SIG-M5 (cell line): ENCODE data around the gene HSBP1.

Experiments used
- DNase-seq: peaks from one replicate; lab custom pipeline; 2025; lab: John Stamatoyannopoulos, UW

HSBP1 gene

DNA sequence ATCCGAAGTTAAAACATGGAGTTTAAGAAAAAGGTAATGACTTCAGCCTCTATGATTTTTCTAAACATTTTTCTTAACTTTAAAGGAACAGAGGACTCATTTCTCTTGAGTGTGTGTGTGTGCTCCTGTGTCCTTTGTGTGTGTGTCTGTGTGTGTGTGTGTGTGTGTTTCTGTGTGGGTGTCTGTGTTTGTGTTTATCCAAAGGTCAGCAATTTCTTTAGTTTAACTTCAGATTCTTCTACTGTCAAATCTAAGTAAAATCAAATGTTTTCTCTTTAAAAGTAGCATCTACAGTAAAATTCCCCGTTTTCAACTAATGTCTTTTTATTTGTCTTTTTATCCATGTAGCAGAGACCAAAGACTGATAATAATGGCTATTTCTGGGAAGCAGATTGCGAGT, 31.8 kb downstream of the HSBP1 start:
- no peak for DNase-seq

- no peak for DNase-seq
These were observed 32.4 kb downstream of the HSBP1 start for GRCh38 chr16:83840060-83840617.

DNA sequence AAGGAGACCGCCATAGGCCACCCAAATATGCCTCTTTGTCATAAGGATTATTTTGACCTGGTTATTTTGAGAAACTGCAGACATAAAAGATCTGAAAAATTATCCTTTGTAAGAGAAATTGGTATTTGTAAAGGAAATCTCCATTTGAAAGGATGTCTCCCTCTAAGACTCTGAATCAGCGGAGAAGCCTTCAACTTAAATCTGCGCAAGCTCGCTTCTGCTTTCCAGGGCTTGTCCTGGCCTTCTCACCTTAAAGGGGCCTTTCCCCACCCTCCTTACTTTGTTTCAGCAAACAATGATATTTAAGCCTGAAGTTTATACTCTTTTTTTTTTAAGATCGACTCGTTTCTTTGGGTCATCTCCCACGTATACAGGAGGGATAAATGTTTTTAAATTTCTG, 34.5 kb downstream of the HSBP1 start:
- no peak for DNase-seq

- no peak for DNase-seq
These were observed 35.2 kb downstream of the HSBP1 start for GRCh38 chr16:83842756-83843507.

DNA sequence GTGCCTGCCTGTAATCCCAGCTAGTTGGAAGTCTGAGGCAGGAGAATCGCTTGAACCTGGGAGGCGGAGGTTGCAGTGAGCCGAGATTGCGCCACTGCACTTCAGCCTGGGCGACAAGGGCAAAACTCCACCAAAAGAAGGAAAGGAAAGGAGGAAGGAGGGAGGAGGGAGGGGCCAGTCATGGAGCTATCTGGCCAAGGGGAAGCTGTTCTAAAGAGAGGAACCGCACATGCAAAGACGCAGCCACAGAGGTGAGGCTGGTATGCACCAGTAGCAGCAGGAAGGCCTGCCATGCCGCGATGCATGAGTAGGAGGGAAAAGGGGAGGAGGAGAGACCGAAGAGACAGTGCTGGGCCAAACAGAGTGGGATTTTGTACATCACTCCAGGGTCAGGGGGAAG, 35.9 kb downstream of the HSBP1 start:
- DNase-seq = no peak

DNA sequence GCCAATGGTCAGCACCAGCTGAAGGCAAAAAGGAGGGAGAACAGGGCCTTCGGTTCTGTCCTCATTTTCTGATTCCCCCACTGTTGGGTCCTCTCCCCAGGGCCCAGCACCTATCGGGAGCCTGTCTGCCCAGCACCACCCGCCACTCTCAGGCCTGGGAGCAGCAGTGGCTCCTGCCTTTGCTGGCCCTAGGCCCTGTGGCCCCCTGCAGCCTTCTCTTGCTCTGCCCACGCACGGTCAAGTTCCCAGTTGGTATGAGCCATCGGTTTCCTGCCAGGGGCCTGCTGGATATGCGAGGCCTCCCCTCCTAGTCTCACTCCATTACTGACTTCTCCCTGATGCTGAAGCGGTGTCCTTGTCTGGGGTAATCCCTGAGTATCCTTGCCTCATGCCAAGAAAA, 37.5 kb downstream of the HSBP1 start:
- DNase-seq = no peak

GRCh38 chr16:83847371-83848225, 39.8 kb downstream of the HSBP1 start:
- DNase-seq = peak; percentile 59

- DNase-seq = no peak
These were observed 41.6 kb downstream of the HSBP1 start for GRCh38 chr16:83849421-83849820.

DNA sequence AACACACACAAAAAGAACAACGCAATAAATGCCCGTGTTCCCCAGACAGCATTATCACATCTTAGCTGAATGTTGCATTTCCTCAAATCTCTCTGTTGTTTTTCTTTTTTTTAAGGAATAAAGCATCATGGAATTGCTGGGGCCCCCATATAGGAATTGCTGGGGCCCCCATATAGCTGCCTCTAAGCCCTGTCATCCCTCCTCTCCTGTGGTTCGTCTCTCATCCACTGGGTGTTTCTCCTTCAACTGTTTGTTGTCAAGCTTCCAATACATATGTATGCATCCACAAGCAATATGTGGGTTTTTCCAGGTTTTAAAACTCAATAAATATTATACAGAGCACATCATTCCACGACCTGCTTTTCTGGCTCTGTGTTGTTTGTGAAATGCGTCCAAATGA, 43.2 kb downstream of the HSBP1 start:
- no peak for DNase-seq

DNA sequence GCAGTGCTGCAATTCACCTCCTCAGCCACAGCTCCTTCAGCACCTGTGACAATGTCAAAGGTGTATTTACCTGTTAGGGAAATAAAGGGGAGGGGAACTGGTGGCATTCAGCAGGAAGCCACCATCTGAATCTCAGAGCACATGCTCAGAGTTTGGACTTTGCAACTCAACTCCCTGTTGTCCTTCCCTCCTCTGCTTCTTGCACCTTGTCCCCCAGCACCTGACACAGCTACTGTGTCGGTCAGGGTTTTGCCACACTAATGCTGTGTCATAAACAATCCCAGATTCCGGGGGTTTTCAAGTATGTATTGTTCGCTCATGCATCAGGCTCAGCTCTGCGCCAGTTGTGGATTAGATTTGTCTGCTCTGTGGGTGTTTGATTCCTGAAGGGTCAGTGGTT, 43.7 kb downstream of the HSBP1 start:
- DNase-seq = no peak

DNA sequence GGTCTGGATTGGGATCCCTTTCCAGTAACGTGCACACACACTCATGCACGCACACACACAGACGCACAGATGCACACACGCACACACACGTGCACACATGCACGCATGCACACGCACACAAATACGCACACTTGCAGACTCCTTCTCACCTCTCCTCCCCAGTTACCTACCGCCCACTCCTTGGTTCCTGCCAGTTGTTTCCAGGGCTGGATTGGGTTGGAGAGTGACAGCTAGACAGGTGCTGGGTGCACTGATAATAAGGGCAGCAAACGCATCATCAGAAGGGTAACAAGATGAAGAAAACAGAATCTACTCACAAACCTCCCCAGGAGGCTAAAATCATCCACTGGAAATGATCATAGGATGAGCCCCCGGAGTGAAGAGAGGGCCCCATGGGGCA, 45.0 kb downstream of the HSBP1 start:
- no peak for DNase-seq

- DNase-seq = no peak
These were observed 46.1 kb downstream of the HSBP1 start for GRCh38 chr16:83853834-83854233.

DNA sequence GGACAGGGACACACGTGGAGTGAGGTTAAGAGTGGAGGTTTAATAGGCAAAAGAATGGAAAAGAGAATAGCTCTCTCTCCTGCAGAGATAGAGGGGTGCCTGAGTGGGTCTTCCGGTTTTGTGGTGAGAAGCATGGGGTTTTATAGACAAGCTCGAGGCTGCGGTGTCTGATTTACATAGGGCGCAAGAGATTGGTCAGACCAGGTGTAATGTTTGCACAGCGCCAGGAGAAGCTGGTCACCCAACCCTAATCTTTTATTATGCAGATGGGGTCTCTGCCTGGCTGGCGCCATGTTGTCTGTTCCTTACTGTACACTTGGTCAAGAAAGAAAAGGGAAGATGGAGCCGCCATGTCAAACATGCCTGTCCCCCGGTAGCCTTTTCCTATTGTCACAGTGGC, 46.6 kb downstream of the HSBP1 start:
- DNase-seq = no peak

DNA sequence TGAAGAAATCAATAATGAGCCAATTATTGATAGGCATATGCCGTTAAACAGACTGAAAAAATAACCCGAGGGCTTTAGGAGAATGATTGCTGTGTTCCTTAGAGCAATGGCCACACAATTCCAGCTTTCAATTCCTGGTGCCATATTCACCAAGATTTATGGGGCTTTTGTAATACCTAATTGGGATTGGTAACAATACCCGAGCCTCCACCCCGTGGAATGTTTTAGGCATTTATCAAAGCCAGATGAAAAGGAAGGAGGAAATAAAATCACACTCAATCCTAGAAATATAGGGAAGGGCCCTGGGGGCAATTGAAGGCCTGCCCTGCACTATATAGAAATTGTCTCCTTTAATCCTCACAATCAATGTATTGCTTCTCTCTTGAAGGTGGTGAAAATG, 49.0 kb downstream of the HSBP1 start:
- no peak for DNase-seq

- no peak for DNase-seq
These were observed 51.5 kb downstream of the HSBP1 start for GRCh38 chr16:83859265-83859664.

DNA sequence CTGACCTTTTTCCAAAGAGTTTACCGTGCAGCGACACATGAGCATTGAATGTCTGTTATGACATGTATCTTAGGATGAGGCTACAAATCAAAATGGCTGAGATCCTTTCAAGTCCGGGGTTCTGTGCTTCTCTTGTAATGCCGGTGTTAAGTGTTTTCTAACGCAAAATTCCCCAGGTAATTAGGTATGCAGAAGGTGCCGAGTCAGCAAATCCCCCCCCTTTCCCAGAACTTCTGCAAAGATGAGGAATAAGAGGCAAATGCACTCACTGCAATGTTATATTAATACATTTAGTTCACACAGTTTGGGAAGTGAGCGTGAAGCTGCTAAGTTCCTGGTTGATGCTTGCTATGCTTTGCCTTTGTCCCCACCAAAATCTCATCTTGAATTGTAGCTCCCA, 54.9 kb downstream of the HSBP1 start:
- no peak for DNase-seq

GRCh38 chr16:83863682-83864081, 55.9 kb downstream of the HSBP1 start:
- DNase-seq = no peak
